ENCODE measurements around the gene PCLO.

- TF ChIP-seq EZH2 (IDR thresholded peaks at IDR 0.05; ENCODE audit: low read depth, low read length, severe bottlenecking) (no peak), CTCF (IDR thresholded peaks at IDR 0.05; ENCODE audit: control extremely low read depth in 1 of 3, insufficient read depth in 1 of 3, low read depth in 1 of 3, low read length in 3 of 3) (no peak), MAX (IDR thresholded peaks at IDR 0.05) (no peak), RAD21 (IDR thresholded peaks at IDR 0.05 in 1 of 2, conservative IDR thresholded peaks at IDR 0.05 in 1 of 2; ENCODE audit: low read depth in 2 of 2, low read length in 2 of 2) (no peak), EP300 (IDR thresholded peaks at IDR 0.05; ENCODE audit: borderline replicate concordance in 1 of 2, low read depth in 2 of 2, low read length in 2 of 2) (no peak), POLR2A (IDR thresholded peaks at IDR 0.05; ENCODE audit: control extremely low read depth in 1 of 2, low read depth in 2 of 2, low read length in 2 of 2) (no peak), GABPA (IDR thresholded peaks at IDR 0.05; ENCODE audit: borderline replicate concordance, insufficient read depth, low read length) (no peak), RFX5 (IDR thresholded peaks at IDR 0.05; ENCODE audit: borderline replicate concordance, low read depth, low read length) (no peak), SP2 (IDR thresholded peaks at IDR 0.05; ENCODE audit: low read length) (no peak), TCF12 (IDR thresholded peaks at IDR 0.05; ENCODE audit: low read depth, low read length) (no peak), SIN3A (conservative IDR thresholded peaks at IDR 0.05 in 1 of 2, IDR thresholded peaks at IDR 0.05 in 1 of 2; ENCODE audit: low read depth in 1 of 2, low read length in 2 of 2) (no peak), SP4 (IDR thresholded peaks at IDR 0.05; ENCODE audit: low read length) (no peak), TAF1 (IDR thresholded peaks at IDR 0.05; ENCODE audit: low read depth, low read length) (no peak), JUND (IDR thresholded peaks at IDR 0.05; ENCODE audit: low read length) (no peak)
Measured at GRCh38 chr7:83178066-83178465, 15.4 kb upstream of the PCLO start.
